Small intestine (tissue), 16 donors: ENCODE measurements around the gene PPP2R5E. TPM values are rescaled to one million over a fixed set of nuclear protein-coding genes. Genes with fewer than 3 reads are reported as not detected.
"Not testable (repeated sequence)": the region's sequence is repeated elsewhere in the genome, so short reads cannot be mapped to it uniquely, and the experiment has no call there.

Experiments
- DNase-seq, 2 donors: peaks; one replicate each; pipeline versions ENCODE4 v3.0.0 to v3.0.0-alpha.2; 2013
- FAIRE-seq: peaks from 2 replicates; lab custom pipeline; 2012; peaks lifted over from hg19 to GRCh38; lab: Jason Lieb, UNC
- H3K27ac ChIP-seq, 3 donors: one replicate each; pipeline ENCODE4 v1.5.1; 2013; ENCODE audit warnings: low read length in 2 of 3, mild to moderate bottlenecking in 2 of 3, control low read depth in 1 of 3, inconsistent platforms in 1 of 3, low read depth in 1 of 3, moderate library complexity in 1 of 3
- H3K27me3 ChIP-seq, 3 donors: one replicate each; pipeline ENCODE4 v1.6.1; 2013; ENCODE audit warnings: low read length in 3 of 3, inconsistent platforms in 1 of 3; ENCODE audit not compliant: control insufficient read depth in 3 of 3, insufficient read depth in 3 of 3
- H3K36me3 ChIP-seq, 3 donors: one replicate each; pipeline ENCODE4 v1.6.1; 2013; ENCODE audit warnings: low read length in 3 of 3, inconsistent platforms in 1 of 3, low read depth in 1 of 3, mild to moderate bottlenecking in 1 of 3, moderate library complexity in 1 of 3; ENCODE audit not compliant: control insufficient read depth in 3 of 3, insufficient read depth in 2 of 3
- H3K4me1 ChIP-seq, 3 donors: one replicate each; pipeline ENCODE4 v1.6.1; 2013; ENCODE audit warnings: low read length in 2 of 3, inconsistent platforms in 1 of 3, low read depth in 1 of 3, mild to moderate bottlenecking in 1 of 3, moderate library complexity in 1 of 3; ENCODE audit not compliant: control insufficient read depth in 3 of 3, insufficient read depth in 2 of 3
- H3K4me3 ChIP-seq, 3 donors: one replicate each; pipeline ENCODE4 v1.5.1; 2013; ENCODE audit warnings: low read length in 3 of 3, control low read depth in 1 of 3, inconsistent platforms in 1 of 3, low read depth in 1 of 3, mild to moderate bottlenecking in 1 of 3, moderate library complexity in 1 of 3
- H3K9me3 ChIP-seq, 2 donors: one replicate each; pipeline ENCODE4 v1.6.1; 2013; ENCODE audit warnings: low read depth in 1 of 2, low read length in 1 of 2; ENCODE audit not compliant: control insufficient read depth in 2 of 2, insufficient read depth in 1 of 2
- WGBS, 3 donors: extraction: QIAGEN DNeasy Blood & Tissue Kit; methylation state at CpG; one replicate each; pipeline ENCODE4 v1.1.7; 2013; 5-methylcytosine and 5-hydroxymethylcytosine counted together
- long read RNA-seq, 10 donors: transcript quantifications; one replicate each; lab custom pipeline, GENCODE V29; 2026
- polyA plus RNA-seq, 4 donors: library from polyadenylated mRNA; stranded (reverse) in 3 of 4; unstranded in 1 of 4; fragments of 200-250 nt in 3 of 4; fragments of 120-200 nt in 1 of 4; gene quantifications; one replicate each; pipeline versions ENCODE4 v1.2.1 to v1.2.3, GENCODE V29; 2013
- donor health status: healthy with polysubstance abuse.
- donor health status: control.
- donor health status: control.
- donor health status: Bipolar disorder and iron deficiency.
- donor health status: healthy.

The PPP2R5E gene
- polyA plus RNA-seq: 10 to 100 TPM in 2 of 4 donors, 1 to 10 TPM in 2; 6.8 to 20.0 (median 8.7) TPM
- long read RNA-seq, donor 1: 0 reads
- long read RNA-seq, donor 2, full-length matches to known transcripts: 4 of 4 reads
- long read RNA-seq, donor 2, partial matches to known transcripts: 0 of 4 reads
- long read RNA-seq, donor 2, other reads (novel, unspliced or antisense): 0 of 4 reads
- long read RNA-seq, donor 3, partial matches to known transcripts: 10 of 10 reads
- long read RNA-seq, donor 3, other reads (novel, unspliced or antisense): 0 of 10 reads
- long read RNA-seq, donor 4: 0 reads
- long read RNA-seq, donor 5: 0 reads
- long read RNA-seq, donor 6, full-length matches to known transcripts: 1 of 1 reads
- long read RNA-seq, donor 6, partial matches to known transcripts: 0 of 1 reads
- long read RNA-seq, donor 6, other reads (novel, unspliced or antisense): 0 of 1 reads
- long read RNA-seq, donor 7: 0 reads
- long read RNA-seq, donor 8, full-length matches to known transcripts: 1 of 1 reads
- long read RNA-seq, donor 8, partial matches to known transcripts: 0 of 1 reads
- long read RNA-seq, donor 8, other reads (novel, unspliced or antisense): 0 of 1 reads
- long read RNA-seq, donor 9, full-length matches to known transcripts: 1 of 1 reads
- long read RNA-seq, donor 9, partial matches to known transcripts: 0 of 1 reads
- long read RNA-seq, donor 9, other reads (novel, unspliced or antisense): 0 of 1 reads
- long read RNA-seq, donor 10, full-length matches to known transcripts: 1 of 1 reads
- long read RNA-seq, donor 10, partial matches to known transcripts: 0 of 1 reads
- long read RNA-seq, donor 10, other reads (novel, unspliced or antisense): 0 of 1 reads

DNA sequence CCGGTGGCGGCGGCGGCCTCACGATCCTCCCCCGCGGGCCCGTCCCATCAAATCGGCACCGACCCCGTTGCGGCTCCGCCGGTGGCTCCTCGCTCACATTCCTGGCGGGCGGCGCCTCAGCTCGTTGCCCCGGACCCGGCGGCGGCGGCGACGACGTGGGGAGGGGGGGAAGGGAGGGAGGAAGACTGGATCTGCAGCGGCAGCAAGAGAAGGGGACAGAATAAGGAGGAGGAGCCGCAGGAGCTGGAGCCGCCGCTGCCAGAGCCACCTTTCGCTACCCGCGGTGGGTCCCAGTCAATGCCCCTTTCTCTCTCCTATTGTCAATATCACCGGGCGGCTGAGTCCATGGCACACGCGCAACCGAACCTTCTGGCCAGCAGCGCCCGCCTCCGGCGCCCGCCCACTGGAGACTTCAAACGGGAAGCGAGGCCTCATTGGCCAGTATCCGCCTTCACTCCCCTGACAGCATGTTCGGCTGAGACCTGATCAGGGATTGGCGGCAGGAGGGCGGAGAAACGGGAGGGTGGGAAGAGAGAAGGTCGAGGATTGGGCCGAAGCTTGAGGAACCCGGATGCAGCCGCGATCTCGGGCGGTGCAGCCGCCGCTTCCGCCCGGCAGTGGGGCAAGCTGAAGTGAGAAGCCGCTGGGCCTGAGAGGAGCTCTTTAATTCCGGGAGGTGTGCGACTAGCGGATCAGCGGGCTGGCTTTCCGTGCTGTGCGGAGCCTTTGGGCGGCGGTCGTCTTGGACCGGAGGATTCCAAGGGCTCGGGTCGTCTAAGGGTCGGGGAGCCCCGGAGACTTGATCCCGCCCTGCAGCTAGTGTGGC is at the start of gene PPP2R5E:
TSS of gene PPP2R5E (minus strand) at position 378 of the 826 bp plus-strand sequence. CDS start 3,692 bp downstream, outside the sequence.
- Histone ChIP-seq H3K4me3 (peak within 1 kb of the TSS; percentile 90 to 99 (median 94)), H3K4me1 (peaks cover 0 to 3% (median 2%) of the 10 kb centered on the region in 3 donors), H3K9me3 (no peaks in the 10 kb centered on the region), H3K27me3 (no peaks in the 10 kb centered on the region), H3K36me3 (peaks cover 0 to 11% (median 3%) of the 10 kb centered on the region in 3 donors), H3K27ac (peak within 1 kb of the TSS; percentile 84 to 94 (median 94))
- DNase-seq (peak; percentile 99 to 100), FAIRE-seq (peak; percentile 19)
- WGBS, 3 donors: 0 to 1% (median 1%) methylated on average over 57 to 78 of the region's 78 CpGs

DNA sequence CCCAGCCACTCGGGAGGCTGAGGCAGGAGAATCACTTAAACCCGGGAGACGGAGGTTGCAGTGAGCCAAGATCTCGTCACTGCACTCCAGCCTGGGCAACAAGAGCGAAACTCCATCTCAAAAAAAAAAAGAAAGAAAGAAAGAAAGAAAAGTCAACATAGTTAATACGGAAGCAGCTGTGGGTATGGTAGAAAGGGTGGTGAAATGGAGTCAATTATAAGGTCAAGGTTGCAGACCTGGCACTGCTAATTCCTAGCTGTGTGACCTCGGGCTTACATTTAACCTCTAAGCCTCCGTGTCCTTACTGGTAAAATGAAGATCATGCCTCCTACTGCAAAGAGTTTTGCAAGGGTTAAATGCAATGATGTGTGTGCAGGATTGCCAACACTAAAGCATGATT is 39.9 kb upstream of the PPP2R5E start:
- H3K4me1 ChIP-seq, H3K4me3 ChIP-seq, H3K9me3 ChIP-seq, DNase-seq, H3K27ac ChIP-seq, H3K27me3 ChIP-seq, FAIRE-seq, H3K36me3 ChIP-seq: not testable (repeated sequence)
- 87 to 90% (median 89%) methylated on average over 8 of the region's 8 CpGs for WGBS, 3 donors

DNA sequence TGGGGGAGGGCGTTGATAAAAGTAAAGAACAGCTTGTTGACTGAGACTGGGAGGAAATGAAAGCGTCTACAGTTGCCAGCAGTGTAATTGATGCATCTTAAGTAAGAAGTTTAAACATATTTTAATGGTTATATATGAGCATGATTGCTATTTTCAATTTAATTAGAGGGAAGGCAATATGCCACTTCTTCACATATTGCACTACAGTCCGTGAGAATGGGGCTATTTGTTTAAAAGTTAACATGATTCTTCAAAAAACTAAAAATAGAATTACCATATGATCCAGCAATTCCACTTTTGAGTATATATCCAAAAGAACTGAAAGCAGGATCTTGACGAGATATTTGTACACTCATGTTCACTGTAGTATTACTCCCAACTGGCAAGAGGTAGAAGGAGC is 38.3 kb upstream of the PPP2R5E start:
- no peak overlapping the region for H3K27ac ChIP-seq
- DNase-seq (no peak), FAIRE-seq (no peak)
- H3K36me3 ChIP-seq: no peaks in the 10 kb centered on the region
- no peak overlapping the region for H3K4me3 ChIP-seq
- H3K9me3 ChIP-seq: no peaks in the 10 kb centered on the region
- no peaks in the 10 kb centered on the region for H3K4me1 ChIP-seq
- WGBS, 3 donors: 45 to 50% (median 46%) methylated on average over 4 of the region's 4 CpGs
- no peaks in the 10 kb centered on the region for H3K27me3 ChIP-seq

DNA sequence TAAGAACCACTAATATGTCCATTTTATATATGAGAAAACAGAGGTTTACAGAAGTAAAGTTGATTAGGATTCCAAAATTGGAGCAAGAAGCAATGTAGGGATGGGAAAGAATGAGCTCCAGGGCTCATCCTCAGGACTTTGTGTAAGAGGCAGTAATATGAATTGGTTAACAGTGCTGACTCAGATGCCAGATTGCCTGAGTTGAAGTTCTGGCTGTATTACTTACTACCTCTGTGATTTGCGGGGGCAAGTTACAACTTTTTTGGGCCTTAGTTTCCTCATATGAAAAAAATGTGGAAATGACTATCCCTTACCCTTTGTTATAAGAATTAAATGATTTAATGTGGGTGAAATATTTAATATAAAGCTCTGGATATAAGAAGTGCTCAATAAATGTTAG is 35.1 kb upstream of the PPP2R5E start:
- Histone ChIP-seq H3K4me1 (no peaks in the 10 kb centered on the region), H3K27me3 (no peaks in the 10 kb centered on the region), H3K9me3 (no peaks in the 10 kb centered on the region), H3K36me3 (no peaks in the 10 kb centered on the region), H3K4me3 (no peak overlapping the region), H3K27ac (no peak overlapping the region)
- 90 to 94% (median 93%) methylated on average over 1 of the region's 1 CpG for WGBS, 3 donors
- DNase-seq: no peak
- FAIRE-seq: no peak

DNA sequence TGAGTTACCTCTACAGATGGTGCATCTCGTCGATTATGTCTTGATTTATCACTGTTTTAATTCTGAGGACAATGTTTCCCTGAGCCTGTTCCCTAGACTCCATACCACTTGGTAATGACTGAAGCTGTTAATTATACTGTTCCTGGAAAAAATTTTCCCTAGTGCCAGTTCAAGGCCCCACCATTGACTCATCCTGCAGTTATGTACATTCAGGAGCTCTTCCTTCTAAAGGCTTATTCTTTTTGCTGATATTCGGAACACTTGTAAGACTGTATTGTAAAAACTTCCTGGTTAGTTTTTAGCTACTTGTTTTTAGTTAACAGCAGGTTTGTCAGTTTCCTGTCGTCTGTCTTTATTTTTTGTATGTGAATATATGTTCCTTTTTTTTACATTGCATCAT is 30.4 kb upstream of the PPP2R5E start:
- WGBS, 3 donors: 66 to 75% (median 69%) methylated on average over 4 of the region's 4 CpGs
- Histone ChIP-seq H3K9me3 (no peaks in the 10 kb centered on the region), H3K27me3 (no peaks in the 10 kb centered on the region), H3K4me1 (no peaks in the 10 kb centered on the region), H3K36me3 (no peaks in the 10 kb centered on the region), H3K4me3 (no peak overlapping the region), H3K27ac (no peak overlapping the region)
- no peak for FAIRE-seq
- no peak for DNase-seq

DNA sequence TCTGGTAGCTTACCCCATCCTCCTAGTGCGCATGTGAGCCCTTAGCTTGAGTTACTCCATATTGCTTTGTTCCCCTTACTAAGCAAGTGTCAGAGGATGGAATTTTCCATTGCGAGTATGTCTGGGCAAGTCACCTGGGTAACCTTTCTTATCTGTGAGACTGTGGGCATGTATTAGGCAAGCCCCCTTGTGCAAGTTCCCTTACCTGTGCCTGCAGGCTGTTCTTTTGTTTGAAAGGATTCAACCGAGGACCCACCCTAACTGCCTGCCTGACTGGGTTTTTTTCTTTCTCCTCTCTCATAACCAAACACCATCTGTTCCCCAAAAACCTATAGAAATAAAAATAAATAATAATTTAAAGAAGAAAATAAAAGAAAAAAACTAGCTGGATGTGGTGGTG is 22.3 kb upstream of the PPP2R5E start:
- WGBS, 3 donors: 70 to 90% (median 80%) methylated on average over 3 of the region's 3 CpGs
- Histone ChIP-seq H3K27ac (no peak overlapping the region), H3K27me3 (no peaks in the 10 kb centered on the region), H3K4me3 (no peak overlapping the region), H3K36me3 (no peaks in the 10 kb centered on the region), H3K9me3 (no peaks in the 10 kb centered on the region), H3K4me1 (no peaks in the 10 kb centered on the region)
- DNase-seq (no peak), FAIRE-seq (no peak)

DNA sequence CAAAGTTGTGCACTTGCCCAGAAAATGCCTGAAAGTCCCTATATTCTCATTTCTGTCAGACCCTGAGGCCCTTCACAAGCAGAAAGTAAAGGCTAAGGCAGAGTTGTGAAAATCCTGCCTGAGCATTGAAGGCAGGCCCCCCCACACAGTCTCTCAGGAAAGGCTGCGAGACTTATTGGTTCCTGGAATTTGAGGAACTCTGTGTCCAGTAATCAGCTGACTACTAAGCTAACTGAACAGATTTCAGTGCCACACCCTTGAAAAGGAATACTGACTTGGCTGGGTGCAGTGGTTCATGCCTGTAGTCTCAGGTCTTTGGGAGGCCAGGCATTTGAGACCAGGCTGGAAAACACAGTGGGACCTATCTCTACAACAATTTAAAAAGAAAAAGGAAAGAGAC is 21.1 kb upstream of the PPP2R5E start:
- H3K36me3 ChIP-seq: no peaks in the 10 kb centered on the region
- H3K27ac ChIP-seq: no peak overlapping the region
- 7 to 32% (median 25%) methylated on average over 1 of the region's 1 CpG for WGBS, 3 donors
- no peaks in the 10 kb centered on the region for H3K27me3 ChIP-seq
- no peaks in the 10 kb centered on the region for H3K9me3 ChIP-seq
- no peak overlapping the region for H3K4me3 ChIP-seq
- no peak for FAIRE-seq
- H3K4me1 ChIP-seq: no peaks in the 10 kb centered on the region
- peak in 1 of 2 donors; percentile 10 for DNase-seq
